ENCODE data around the gene PNMA1. TPM values are rescaled to one million over a fixed set of nuclear protein-coding genes. Genes with fewer than 3 reads are reported as not detected.
A peak's percentile ranks its signal among the peaks of the same experiment; 100 is the strongest.

The PNMA1 gene
- total RNA-seq, 2 donors from 2014 or later = 26.7 to 29.2 TPM

DNA sequence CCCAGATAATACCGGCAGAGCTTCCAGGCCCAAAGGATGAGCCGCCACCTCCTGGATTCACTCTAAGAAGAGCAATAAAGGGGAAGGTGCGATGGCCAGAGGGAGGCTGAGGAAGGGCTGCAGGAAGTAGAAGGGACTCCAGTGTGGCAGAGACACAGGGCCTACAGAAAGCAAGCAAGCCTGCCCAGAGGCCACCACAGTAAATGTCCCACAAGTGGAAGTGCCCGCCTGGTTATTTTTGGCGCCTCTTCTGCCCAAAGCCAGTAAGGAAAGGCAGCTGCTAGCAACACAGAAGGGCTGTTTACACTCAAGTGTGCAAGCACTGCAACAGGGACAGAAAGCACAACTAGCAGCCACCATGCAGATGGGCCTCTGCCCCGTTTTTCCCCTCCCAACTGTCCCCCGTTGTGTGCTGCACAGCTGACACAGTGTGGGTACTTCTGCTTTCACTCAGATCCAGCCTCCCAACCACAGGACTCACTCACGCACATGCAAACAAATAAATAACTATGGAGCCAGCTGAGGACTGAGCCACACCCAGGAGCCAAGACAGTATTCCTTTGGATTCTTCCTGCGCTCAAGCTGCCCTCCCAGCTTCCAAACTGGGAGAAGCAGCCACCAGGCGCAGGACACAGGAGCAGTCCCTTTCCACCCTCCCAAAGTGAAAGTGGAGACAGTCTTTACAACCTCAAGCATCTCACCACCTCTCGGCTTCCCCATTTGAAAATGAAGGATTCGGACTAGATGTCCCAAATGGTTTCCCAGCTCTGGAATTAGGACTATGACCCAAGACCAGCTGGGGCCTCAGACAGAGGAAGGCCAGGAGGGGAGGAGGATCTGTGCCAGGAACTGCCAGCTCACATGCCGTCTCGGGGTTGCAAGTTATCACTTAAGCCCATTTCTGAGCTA, 40.0 kb upstream of the PNMA1 start:
- peak; percentile 66 to 67 for ATAC-seq
- Mint-ChIP-seq H3K36me3 (peaks cover 29 to 48% of the 10 kb centered on the region in 2 donors), H3K27ac (peak overlapping the region; percentile 92 to 99), H3K9me3 (no peaks in the 10 kb centered on the region)
- peak; percentile 60 to 74 for DNase-seq (ENCODE audit: low spot score in 2 of 2)

- no peak for DNase-seq (ENCODE audit: low spot score in 2 of 2)
- H3K9me3 Mint-ChIP-seq = no peaks in the 10 kb centered on the region
- peak overlapping the region; percentile 92 to 99 for H3K27ac Mint-ChIP-seq
- peak; percentile 13 to 33 for ATAC-seq
- H3K36me3 Mint-ChIP-seq = peaks cover 23 to 43% of the 10 kb centered on the region in 2 donors
These were observed 39.1 kb upstream of the PNMA1 start for GRCh38 chr14:73753124-73753886.

DNA sequence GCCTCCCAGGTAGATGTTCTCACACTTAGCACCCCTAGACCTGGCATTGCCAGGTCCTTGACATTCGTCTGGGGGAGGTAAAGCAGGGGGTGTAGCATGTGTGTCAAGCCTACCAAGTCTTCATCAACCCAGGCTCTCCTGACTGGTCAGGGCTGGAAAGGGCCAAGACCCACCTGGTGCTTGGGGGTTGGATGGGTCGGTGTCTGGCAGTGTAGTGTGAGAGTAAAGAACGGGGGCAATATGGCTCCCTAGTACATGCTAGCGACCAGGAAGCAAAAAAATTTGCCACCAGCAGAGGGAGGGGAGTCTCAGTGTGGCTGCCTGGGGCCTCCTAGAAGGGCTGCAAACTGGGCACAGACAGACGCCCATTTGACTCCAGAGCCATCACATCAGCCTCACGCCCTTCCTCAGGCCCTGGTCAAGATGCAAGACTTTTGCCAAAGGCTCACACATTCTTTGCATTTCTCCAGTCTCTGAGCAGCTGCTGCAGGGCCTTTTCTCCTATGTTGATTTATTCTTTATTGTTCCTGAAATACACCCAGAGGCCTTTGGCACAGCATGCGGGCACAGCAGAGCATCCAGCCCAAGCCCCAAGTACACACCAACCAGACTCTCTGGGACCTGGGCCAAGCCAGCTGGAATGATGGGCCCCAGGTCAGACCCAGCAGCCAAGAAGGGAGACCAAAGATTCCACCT, 38.3 kb upstream of the PNMA1 start:
- no peaks in the 10 kb centered on the region for H3K9me3 Mint-ChIP-seq
- DNase-seq (ENCODE audit: low spot score in 2 of 2) (peak in 1 of 2 donors; percentile 53), ATAC-seq (no peak)
- peak overlapping the region; percentile 92 to 99 for H3K27ac Mint-ChIP-seq
- H3K36me3 Mint-ChIP-seq = peaks cover 19 to 41% of the 10 kb centered on the region in 2 donors

GRCh38 chr14:73751157-73751691, 37.0 kb upstream of the PNMA1 start:
- Mint-ChIP-seq H3K27ac (peak overlapping the region in 1 of 2 donors; percentile 99), H3K9me3 (no peaks in the 10 kb centered on the region)

DNA sequence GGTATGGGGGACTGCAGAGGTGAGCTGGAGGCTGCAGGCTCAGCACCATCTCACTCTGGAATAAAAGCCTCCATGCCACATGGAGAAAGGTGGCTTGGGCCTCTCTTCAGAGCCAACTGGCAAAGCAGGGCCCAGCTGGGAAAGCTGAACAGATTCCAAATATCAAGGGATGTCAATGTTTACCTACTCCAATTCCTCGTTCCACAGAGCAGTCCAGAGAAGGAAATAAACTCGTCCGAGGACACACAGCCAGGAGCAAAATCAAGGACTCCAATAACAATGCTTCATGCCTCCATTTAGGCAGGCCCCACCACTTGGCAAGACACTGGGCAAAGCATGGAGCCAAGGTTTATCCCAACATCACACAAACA, 36.3 kb upstream of the PNMA1 start:
- H3K27ac Mint-ChIP-seq = no peak overlapping the region
- ATAC-seq = no peak
- DNase-seq (ENCODE audit: low spot score in 2 of 2) = no peak
- H3K36me3 Mint-ChIP-seq = peaks cover 12 to 25% of the 10 kb centered on the region in 2 donors
- H3K9me3 Mint-ChIP-seq = no peaks in the 10 kb centered on the region

More at GRCh38 chr14:73751157-73751691, 37.0 kb upstream of the PNMA1 start:
- peaks cover 13 to 30% of the 10 kb centered on the region in 2 donors for H3K36me3 Mint-ChIP-seq
- DNase-seq (ENCODE audit: low spot score in 2 of 2) (no peak), ATAC-seq (no peak)

DNA sequence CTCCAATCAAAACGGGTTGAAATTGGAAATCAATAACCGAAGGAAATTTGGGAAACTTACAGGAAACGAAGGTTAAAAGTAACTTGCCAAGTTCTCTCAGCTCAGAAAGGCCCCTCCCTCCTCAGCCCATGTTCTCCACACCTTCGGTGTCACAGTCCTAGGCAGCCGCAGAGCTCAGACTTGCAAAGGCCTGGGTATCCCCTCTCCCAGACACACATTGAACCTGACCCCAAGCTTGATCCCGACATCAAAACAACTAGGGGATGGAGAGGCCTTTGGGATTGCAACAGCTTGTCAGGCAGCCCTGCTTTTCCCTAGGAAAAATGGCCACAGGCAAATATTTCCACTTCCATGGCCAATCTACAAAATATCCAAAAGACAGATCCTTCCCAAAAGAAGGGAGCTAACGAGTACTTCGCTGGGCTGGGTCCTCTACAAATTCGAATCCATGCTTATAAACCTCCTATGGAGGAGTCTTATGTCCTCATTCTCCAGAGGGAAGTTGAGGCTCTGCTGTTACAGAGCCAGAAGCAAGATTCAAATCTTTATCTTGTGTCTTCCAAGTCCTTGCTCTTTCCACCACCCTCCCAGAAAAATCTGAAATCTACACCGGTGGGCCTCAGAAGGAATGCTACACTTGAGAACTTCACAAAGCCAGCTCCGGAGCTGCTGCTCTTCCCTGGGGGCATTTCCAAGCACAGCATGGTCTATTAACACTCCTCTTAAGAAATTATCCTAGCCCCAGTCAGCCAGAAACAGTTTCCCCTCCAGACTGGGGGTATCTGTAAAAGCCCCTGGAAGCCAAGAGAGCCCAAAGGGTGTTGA, 35.7 kb upstream of the PNMA1 start:
- Mint-ChIP-seq H3K36me3 (peaks cover 7 to 25% of the 10 kb centered on the region in 2 donors), H3K9me3 (no peaks in the 10 kb centered on the region), H3K27ac (peak overlapping the region in 1 of 2 donors; percentile 68)
- no peak for DNase-seq (ENCODE audit: low spot score in 2 of 2)
- no peak for ATAC-seq

GRCh38 chr14:73748858-73749357, 34.7 kb upstream of the PNMA1 start:
- DNase-seq (ENCODE audit: low spot score in 2 of 2) = no peak
- no peak for ATAC-seq
- Mint-ChIP-seq H3K9me3 (no peaks in the 10 kb centered on the region), H3K36me3 (peaks cover 5 to 19% of the 10 kb centered on the region in 2 donors), H3K27ac (peak overlapping the region in 1 of 2 donors; percentile 25)

- H3K27ac Mint-ChIP-seq = peak overlapping the region; percentile 67 to 81
- H3K9me3 Mint-ChIP-seq = no peaks in the 10 kb centered on the region
- ATAC-seq (peak in 1 of 2 donors; percentile 8), DNase-seq (ENCODE audit: low spot score in 2 of 2) (no peak)
- peaks cover 5 to 17% of the 10 kb centered on the region in 2 donors for H3K36me3 Mint-ChIP-seq
These were observed 33.4 kb upstream of the PNMA1 start for GRCh38 chr14:73747379-73748211.

DNA sequence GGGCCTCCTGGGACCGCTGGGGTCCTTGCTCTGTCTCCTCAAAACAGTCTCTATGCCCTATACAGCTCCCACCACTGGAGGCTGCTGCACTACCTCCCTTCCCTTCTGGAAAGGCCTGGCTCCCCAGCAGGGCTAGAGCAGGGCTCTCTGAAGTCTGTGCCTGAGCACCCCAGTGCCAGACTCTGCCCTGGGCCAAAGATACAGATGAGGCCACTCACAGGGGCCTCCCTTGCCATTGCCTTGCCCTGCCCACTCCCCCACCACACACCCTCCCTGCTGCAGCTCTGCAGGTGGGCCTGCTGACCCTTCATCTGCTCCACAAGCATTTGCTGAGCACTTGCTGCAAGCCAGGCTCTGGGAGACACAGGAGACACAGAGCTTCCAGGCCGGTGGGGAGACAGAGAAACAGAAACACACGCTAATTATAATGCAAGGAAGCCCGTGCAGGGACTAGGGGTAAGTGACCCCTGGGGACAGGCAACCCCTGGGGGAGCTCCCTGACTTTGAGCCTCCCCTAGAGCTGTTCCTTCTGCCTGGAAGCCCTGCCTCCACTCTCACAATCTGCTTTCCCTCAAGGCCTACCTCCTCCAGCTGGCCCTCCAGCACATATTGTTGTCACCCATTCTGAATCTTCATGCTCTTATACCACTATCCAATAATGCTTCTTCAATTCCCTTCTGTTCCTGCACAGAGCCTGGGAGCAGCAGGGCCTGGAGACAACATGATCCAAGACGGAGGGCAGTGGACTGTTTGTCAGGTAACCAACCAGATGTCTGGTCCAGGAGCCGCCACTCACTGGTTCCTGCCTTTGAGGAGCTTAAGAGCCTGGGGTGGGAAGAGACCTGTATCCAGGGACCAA, 32.6 kb upstream of the PNMA1 start:
- ATAC-seq (no peak), DNase-seq (ENCODE audit: low spot score in 2 of 2) (no peak)
- Mint-ChIP-seq H3K36me3 (peaks cover 5 to 8% of the 10 kb centered on the region in 2 donors), H3K9me3 (no peaks in the 10 kb centered on the region), H3K27ac (peak overlapping the region; percentile 35 to 67)

- no peak for ATAC-seq
- Mint-ChIP-seq H3K36me3 (peaks cover 5 to 7% of the 10 kb centered on the region in 2 donors), H3K9me3 (no peaks in the 10 kb centered on the region), H3K27ac (peak overlapping the region; percentile 84 to 95)
- DNase-seq (ENCODE audit: low spot score in 2 of 2) = no peak
These were observed 31.7 kb upstream of the PNMA1 start for GRCh38 chr14:73745571-73746519.

DNA sequence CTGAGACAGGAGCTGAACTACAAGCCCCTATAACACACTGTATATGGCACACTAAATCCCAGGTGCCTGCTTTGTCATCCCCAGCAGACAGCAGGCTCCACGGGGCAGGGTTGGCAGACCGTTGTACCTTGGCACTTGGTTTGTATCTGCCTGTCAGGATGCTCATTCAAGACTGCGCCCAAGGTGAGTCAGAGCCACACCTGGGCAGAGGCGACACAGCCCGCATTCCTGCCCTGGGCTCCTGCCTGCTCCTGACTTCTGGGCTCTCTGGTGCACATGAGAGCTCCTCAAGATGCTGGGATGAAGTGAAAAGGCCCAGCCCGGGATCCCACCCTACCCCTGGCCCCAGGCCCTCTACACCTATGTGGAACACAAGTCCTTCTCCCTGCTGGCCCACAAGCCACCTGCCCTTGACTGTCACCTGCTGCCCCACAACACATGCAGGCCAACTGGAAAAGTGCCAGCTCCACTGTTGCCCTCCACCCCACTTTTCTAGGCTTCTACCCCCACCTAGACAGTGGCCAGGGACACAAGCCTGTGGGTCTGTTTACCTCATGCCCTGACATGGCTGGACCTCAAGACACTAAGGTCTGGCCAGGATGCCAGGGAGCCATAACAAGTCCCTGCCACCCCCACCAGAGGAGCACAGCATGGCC, 30.8 kb upstream of the PNMA1 start:
- Mint-ChIP-seq H3K27ac (peak overlapping the region; percentile 84 to 95), H3K9me3 (no peaks in the 10 kb centered on the region), H3K36me3 (peaks cover 5 to 7% of the 10 kb centered on the region in 2 donors)
- ATAC-seq (no peak), DNase-seq (ENCODE audit: low spot score in 2 of 2) (no peak)

- H3K36me3 Mint-ChIP-seq = peaks cover 5 to 7% of the 10 kb centered on the region in 2 donors
- peak in 1 of 2 donors; percentile 8 for ATAC-seq
- no peak for DNase-seq (ENCODE audit: low spot score in 2 of 2)
- peak overlapping the region; percentile 79 to 84 for H3K27ac Mint-ChIP-seq
- no peaks in the 10 kb centered on the region for H3K9me3 Mint-ChIP-seq
These were observed 30.1 kb upstream of the PNMA1 start for GRCh38 chr14:73744175-73744867.

Measured in activated naive CD4-positive, alpha-beta T cell treated with anti-CD3 and anti-CD28 coated beads, Interleukin-2, amount 50 U/mL, for 72 hours (primary cell).